Glomerular visceral epithelial cell (primary cell): ENCODE measurements around the gene TTF2.

Source experiments
- DNase-seq: peaks from one replicate; pipeline ENCODE4 v3.0.0-alpha.2; 2016; ENCODE audit errors: extremely low spot score

TTF2 gene

DNA sequence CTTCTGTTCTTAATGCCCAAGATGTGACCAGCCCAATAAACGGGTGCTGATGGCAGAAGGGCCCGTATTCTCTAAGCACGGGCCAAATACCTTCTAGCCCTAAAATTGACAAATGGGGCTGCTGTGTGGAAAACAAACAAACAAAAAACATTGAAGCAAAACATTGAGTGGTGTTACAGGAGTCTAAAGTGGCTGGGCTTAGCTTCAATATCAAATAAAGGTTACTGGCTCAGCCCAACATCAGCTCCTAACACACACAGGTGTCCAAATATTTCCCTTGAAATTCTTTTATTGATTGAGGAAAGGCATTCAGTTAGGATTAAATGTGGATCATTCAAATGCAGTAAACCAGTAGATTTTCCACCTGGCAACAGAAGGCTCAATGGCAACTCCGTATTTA is 13.3 kb upstream of the TTF2 start:
- DNase-seq: no peak

DNA sequence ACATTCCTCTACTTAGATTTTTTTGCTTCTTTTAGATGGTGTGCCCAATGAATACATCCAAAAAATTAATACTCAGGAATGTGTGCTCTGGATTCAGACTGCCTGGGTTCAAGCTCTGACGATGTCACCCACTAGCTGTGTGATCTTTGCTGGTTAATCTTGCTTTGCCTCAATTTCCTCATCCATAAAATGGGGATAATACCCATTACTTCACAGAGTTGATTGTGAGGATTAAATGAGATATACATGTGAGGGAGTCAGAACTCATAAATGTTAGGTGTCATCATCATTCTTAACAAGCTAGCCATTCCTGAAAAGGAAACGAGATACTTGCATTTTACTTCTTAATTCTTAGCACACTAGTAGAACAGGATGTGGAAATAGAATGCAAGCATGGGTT is 12.9 kb upstream of the TTF2 start:
- DNase-seq: no peak

- no peak for DNase-seq
These were observed 10.3 kb upstream of the TTF2 start for GRCh38 chr1:117049857-117050256.

GRCh38 chr1:117051224-117052064 is 8.7 kb upstream of the TTF2 start:
- no peak for DNase-seq

- DNase-seq: no peak
These were observed 6.1 kb upstream of the TTF2 start for GRCh38 chr1:117054068-117054467.

GRCh38 chr1:117058810-117059209 is 1.3 kb upstream of the TTF2 start:
- no peak for DNase-seq

DNA sequence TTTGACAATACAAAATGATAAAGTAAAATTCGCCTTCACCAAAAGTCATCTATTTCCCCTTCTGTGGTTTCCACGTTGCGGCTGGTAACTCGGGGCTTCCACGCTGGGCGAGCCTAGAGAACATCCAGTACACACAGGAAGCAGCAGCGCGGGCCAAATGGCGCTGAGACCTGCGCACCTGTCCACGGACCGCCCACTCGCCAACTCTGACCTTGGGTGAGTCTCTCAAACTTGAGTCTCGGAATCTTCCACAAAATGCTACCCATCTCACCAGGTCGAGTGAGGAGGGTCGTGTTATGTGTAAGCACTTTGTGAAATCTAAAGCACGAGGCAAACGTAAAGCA is 820 bp upstream of the TTF2 start:
- DNase-seq: peak; percentile 44

- peak; percentile 42 for DNase-seq
These were observed 553 bp downstream of the TTF2 start for GRCh38 chr1:117060441-117061317.

GRCh38 chr1:117061986-117062415 is 1.9 kb downstream of the TTF2 start:
- DNase-seq: peak; percentile 75

GRCh38 chr1:117066367-117066766 is 6.2 kb downstream of the TTF2 start:
- DNase-seq: no peak

DNA sequence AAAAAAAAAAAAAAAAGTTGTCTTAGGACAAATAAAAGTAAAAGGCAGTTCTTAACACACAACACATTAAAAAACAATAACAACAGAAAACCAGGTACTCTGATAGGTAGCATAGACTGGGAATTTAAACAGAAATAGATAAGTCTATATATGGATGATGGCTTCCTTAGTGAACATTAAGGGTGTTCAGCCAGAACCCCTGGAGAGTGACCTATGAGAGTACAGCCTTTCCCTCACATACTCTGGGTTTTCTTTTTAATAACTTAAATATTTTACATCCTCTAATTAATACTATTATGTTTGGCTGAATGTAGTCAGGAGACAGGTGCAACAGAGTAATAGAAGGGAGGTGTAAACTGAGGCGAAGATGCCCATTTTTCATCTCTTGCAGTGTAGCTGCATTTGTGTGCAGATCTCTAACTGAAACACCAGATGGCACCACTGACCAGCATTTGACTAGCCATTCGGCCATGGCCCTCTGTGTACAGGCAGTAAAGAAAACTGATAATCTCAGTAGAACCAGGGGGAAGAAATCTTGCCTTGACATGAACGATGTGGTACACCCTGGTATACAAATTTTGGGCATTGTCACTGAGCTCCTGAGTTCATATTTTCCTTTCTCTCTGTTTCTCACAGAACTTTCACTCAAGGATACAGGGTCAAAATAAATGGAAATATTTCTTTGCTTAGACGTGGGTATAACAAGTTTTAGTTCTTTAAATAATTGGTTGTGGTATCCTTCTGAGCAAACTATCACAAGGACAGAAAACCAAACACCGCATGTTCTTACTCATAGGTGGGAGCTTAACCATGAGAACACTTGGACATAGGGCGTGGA is 7.6 kb downstream of the TTF2 start:
- peak; percentile 59 for DNase-seq

GRCh38 chr1:117068580-117068979 is 8.5 kb downstream of the TTF2 start:
- DNase-seq: no peak

DNA sequence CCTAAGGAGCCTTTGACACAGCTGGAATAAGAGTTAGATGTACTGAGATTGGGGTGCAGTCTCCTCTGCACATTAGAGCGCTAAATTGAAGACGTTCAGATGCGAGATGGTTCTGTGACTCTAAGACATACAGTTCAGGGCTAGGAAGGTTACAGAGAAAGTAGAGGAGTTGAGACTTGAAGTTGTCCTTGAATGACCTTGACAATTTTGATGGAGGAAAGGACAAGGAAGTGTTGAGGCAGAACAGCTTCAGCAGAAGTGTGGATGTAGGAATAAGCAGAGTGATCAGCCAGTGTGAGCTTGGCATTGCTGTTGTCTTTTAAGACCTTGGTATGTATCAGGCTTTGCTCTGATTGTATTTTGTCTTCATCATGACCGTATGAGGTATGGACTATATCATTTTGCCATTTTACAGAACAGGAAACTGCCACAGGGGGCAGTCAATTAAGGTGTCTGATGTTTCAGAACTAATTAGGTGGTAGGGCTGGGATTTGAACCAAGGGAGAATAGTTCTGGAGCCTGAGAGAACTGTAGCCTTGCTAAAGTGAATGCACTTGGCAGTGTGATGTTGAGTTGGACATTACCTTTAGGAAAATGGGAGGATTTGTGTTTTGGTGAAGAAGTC is 9.2 kb downstream of the TTF2 start:
- DNase-seq: no peak

GRCh38 chr1:117070124-117070523 is 10.0 kb downstream of the TTF2 start:
- no peak for DNase-seq

DNA sequence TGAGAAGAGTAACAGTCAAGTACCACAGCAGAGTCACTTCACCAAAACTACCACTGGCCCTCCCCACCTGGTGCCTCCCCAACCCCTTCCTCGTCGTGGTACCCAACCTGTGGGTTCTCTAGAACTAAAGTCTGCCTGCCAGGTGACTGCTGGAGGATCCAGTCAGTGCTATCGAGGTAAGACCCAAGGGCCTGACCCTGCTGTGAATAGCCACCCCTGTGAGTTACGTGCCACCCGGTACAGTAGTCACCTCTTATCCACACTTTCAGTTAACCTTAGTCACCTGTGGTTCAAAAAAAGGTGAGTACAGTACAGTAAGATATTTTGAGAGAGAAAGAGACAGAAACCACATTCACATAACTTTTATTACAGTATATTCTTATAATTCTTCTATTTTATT is 16.5 kb downstream of the TTF2 start:
- no peak for DNase-seq

DNA sequence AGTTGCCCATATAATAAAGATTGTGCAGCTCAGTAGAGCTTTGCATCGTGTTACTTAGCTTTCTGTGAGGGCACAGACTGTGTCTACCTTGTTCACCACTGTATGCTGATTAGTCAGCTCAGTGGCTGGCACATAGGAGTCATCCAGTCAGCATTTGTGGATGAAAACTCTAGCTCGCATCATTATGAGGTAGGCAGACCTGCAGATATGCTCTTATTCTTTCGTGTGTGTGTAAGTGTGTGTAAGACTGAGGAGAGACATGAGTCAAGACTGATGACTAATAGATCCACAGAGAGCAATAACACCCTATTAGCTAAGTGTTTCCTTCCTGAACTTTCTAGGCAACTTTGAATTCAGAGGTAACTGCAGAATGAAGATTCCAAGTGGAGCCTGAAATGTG is 17.1 kb downstream of the TTF2 start:
- peak; percentile 78 for DNase-seq

GRCh38 chr1:117079737-117080136 is 19.6 kb downstream of the TTF2 start:
- no peak for DNase-seq

DNA sequence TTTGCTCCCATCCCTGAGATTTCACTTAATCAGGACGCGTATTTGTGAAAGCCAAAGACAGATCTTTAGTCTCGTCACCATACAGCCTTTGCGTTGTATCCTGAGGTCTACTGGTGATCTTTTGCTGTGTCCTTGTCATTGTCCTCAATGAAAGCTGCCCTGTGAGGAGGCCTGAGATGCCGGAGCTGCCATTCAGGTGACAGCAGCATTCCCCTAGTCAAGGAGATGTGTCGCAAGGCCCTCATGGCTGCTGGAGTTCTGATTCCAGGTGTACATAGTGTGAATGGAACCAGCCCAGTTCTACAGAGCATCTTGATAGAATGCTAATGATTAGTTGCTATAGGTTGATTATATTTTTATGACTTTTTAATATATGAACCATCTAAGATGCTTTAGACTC is 24.1 kb downstream of the TTF2 start:
- DNase-seq: no peak

- DNase-seq: no peak
These were observed 27.6 kb downstream of the TTF2 start for GRCh38 chr1:117087686-117088085.

DNA sequence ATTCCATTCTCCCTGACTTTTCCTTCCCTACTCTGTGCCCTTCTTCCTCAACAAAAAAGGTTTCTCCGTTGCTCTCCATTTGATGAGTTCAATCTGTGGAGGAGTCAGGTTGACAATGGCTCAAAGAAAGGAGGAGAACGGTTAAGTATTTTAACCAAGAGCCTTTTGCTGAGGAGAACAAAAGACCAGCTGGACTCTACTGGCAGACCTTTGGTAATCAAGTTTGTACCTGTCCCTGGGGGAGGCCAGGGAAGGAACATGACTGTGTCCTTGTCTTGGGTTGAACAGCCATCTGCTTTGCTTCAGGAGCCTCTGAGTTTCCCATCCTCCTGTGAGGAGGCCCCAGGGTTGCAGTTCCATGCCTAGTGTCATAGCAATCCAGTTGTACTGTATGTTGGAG is 29.9 kb downstream of the TTF2 start:
- DNase-seq: no peak

GRCh38 chr1:117092594-117092993 is 32.5 kb downstream of the TTF2 start:
- no peak for DNase-seq

DNA sequence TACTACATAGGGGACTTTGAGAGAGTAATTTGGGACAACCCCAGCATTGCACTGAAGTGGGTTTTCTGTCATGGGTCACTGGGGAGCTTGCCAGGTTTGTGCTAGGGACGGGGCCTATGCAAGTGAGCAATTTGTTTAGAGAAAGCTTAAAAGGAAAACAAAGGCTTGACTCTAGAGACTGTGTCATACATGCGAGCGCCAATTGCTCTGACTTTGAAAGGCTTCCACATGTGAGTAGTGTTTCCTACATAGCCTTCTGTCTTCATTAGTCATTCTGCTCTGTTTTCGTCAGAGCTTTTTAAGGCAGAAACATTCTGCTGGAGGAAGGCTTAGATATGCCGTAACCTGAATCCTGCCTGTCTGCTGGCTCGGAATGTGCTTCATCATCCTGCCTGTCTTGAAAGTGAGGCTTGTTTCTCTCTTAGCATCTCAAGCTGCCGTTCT is 33.0 kb downstream of the TTF2 start:
- DNase-seq: peak; percentile 70
